NAMALWA (cell line): ENCODE measurements around the gene MYCL.

Experiments used
- DNase-seq: peaks from one replicate; pipeline ENCODE4 v3.0.0-alpha.2; 2015; ENCODE audit warnings: low spot score

Gene MYCL, protein sequence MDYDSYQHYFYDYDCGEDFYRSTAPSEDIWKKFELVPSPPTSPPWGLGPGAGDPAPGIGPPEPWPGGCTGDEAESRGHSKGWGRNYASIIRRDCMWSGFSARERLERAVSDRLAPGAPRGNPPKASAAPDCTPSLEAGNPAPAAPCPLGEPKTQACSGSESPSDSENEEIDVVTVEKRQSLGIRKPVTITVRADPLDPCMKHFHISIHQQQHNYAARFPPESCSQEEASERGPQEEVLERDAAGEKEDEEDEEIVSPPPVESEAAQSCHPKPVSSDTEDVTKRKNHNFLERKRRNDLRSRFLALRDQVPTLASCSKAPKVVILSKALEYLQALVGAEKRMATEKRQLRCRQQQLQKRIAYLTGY

DNA sequence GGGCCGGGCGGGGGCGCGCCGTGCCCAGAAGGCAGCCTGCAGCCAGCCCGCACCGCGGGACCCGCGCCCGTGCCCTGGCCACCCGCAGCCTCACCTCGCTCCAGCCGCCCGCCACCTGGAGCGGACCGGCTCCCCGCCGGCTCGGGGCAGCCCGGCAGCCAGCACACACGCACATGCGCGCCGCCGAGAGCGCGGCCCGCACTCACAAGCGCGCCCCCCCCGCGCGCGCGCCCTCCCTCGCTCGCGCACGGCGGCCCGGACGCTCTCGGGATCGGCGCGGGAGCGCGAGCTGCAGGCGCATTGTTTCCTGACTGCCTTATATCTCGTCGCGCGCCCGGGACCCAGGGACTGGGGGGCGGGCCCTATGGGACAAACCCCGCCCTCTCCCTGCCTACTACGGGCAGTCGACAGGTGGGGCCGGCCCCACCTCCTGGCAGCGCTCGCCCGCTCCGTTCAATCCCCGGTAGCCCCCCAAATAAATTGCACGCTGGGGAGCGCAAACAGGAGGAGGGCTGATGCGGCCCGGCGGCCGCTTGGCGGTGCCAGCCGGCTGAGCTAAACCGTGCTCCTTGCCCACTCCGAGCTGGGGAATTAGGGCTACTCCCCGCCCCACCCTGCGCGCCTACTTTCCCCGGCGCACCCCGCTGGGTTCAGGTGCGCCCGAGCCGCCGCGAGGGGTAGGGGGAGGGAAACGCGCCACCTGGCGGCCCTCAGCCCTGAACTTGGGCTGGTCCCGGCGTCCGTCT is at the start of gene MYCL:
Gene MYCL, minus strand, starts transcription at position 204 of the 746 bp plus-strand sequence. CDS start 483 bp downstream, outside the sequence.
- peak; percentile 83 for DNase-seq

DNA sequence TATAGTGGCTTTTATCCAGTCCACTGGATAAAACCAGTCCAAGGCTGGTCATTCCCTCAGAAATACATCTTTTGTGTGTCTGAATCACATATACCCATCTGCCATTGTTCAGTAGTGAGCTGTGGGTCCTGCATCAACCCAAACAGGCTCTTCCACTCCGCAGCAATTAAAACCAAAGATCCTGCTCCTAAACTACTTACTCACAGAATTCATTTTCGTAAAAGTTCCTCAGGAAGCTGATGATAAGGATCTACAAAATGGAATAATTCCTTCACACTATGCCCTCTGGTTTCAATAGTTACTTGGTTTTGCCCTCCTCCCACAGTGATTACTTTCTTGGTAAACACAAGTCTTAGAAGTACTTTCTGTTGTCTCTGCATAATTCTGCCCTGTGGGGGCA is 48.2 kb upstream of the MYCL start:
- DNase-seq: peak; percentile 42

DNA sequence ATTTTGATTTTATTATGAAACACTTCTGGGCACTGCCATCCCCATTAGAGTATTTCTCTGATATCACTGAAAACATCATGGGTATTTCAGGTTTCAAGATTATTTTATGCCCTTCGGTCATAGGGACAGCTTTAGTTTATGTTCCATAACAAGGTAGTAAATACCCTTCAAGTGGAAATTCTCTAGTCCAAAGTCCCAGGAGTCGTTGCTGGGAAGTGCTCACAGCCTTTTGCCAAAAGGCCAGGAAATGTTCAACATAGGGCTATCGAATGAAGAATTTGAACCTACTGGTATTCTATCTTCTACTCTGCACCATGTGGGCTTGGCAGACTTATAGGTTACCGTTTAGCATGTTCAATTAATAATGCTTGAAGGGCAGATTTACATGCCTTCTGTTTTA is 45.5 kb upstream of the MYCL start:
- no peak for DNase-seq

DNA sequence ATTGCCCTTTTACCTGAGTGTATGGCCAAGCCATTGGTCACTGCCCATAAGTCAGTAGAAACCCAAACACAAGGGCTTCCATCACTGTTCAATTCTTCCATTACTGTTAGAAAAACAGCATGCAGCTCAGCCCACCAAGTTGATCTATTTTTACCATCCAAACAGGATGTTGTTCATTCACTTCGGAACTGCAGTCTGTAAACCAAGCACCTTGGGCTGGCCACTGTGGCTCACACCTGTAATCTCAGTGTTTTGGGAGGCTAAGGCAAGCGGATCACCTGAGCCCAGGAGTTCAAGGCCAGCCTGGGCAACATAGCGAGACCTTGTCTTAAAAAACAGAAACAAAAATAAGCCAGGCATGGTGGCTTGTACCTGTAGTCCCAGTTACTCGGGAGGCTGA is 44.5 kb upstream of the MYCL start:
- no peak for DNase-seq

DNA sequence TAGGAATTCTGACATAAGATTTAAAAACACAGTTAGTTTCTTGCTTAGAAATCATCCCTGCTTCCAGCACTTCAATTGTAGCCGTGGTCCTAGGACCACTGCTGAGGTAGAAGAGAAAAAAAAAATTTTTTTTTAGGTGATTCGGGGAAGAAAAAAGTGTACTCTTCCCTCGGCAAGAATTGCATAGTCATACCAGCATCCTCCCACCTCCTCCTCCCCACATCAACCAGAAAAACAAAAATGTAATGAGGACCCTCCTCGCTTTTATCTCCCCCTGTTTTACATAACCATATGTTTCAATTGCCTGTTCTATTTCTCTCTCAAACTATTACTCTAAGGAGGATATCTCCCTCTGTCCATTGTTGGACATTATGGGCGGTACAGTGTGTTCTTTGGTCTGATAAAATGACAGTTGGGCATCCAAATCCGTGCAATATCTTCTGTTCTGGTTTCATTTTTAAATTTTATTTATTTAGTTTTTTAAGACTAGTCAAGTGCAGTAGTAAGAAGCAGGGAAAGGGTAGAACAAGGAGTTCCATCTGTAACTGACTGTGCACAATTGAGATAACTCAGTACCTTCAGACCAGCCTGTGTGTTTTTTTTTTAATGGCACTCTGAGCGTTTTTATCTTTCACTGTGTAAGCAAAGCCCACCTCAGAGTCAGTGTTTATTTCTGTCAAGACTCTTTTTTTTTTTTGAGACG is 42.8 kb upstream of the MYCL start:
- DNase-seq: no peak

DNA sequence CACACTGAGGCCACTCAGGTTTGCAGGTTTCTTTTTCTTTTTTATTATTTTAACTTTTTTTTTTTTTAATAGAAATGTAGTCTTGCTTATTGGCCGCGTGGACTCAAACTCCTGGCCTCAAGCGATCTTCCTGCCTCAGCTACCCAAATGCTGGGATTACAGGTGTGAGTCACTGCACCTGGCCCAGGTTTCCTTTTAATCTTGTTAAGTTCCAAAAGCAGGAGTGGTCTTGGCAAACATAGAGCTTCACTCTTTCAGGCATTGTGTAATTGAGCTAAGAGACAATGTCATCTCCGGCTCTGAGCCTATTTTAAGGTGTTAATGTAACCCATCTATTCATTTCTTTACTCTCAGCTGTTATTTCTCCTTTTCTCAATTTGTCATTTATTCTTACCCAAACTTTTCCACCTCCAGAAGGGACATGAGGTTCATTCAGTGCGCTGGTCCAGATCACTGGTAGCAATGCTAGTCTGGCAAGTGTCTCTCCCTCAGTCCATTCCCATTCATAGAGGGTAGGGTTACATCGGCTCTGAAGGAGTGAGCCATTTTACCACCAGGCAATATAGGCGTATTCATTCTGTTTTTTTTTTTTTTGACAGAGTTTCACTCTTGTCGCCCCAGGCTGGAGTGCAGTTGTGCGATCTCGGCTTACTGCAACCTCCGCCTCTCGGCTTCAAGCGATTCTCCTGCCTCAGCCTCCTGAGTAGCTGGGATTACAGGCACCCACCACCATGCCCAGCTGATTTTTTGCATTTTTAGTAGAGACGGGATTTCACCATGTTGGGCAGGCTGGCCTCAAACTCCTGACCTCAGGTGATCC is 42.0 kb upstream of the MYCL start:
- DNase-seq: no peak

DNA sequence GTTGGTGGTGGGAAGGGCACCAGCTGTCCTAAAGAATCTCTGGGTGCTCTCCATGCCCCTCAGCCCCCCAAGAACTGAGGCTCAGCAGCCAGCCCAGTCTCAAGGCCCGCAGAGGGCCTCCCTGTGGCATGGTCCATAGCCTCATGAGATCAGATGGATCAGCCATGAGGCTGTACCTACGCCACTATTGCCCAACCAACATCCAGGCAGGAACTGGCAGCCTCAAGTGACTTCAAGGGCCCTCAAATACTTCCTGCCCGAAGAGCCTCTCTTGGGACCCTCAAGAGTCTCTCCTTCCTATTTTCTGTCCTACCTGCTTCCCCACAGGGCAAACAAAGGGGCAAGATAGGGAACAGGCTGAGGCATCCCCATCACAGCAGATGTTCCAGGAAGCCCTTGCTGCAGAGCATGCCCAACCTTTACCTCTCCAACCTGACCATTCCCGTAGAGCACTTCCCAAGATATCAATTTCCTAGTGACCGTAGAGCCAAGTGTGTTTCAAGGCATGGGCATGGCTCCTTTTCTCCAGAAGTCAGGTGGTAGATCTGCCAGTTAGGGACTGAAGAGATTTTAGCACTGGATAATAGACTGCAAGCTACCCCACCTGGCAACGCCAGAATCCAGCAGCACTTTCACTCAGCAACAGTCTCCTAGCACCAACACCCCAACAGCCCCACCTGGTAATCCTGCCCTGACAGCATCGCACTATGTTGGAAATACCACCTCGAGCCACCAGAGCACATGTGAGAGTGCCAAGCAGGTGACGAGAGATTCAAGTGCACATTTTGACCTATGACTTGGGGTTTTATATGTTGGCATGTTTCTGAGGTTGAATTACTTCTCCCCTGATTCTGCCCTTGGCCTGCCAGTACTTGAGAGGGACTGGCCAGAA is 39.5 kb upstream of the MYCL start:
- DNase-seq: no peak

DNA sequence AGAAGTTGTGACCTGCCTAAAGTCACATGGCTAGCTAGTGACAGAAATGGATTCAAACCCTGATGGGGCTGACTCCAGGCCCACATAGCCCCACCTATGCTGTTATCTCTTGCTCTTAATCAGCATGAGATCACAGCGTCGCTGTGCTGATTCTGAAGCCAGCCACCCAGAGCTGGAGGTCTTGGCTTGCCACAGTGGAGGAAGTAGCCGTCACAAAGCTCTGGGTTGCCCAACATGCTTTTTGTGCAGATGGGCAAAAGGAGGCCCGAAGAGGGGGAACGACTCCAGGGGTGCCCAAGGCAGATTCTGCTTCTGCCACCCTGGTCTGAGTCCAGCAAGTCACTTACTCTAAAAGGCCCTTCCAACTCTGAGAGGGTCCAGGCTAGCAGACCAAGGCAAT is 38.5 kb upstream of the MYCL start:
- DNase-seq: no peak

DNA sequence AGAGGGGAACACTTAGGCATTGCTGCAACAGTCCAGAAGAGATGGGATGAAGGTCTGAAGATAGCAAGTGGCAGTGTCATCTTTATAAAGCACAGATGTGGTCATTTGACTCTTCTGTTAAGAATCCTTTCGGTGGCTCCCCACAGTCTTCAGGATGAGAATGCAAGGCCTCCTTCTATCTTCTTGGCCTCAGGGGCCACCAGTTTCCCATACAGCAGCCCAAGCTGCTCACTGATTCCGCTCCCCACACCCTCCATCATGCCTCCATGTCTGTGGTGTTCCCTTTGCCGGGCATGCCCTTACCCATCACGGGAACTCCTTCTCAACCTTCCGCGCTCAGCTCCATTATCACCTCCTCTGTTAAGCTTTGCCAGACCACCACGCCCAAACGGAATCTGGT is 37.1 kb upstream of the MYCL start:
- DNase-seq: no peak

DNA sequence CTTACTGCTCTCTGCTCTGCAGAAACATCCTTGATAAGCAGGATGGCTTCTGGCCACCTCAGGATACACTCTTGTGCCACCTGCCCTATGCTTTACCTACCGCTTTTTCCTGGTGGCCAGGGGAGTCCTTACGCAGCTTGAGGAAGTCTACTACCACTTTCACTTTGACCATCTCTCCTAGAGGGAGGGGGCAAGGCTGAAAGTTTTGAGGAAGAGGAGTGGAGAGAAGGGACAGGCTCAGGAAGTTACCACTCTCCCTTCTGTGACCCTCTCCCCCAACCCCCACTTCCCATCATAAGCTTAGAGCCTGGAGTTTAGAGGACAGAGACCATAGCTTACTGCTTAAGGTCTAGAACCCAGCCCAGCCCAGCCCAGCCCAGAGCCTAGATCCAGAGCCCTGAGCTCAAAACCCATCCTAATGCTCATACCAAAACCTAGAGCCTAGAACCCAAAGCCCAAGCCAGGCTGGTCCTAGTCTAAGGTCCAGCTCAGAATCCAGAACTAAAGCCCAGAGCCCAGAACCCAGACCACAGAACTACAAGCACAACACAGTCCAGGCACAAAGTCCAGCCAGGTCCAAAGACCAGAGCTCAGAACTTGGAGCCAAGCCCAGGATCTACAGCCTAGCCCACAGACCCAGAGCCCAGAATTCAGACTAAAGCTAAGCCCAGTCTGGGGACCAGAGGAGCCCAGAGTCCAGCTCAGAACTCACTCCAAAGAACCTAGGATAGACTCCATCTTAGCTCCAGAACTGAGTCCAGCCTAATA is 35.2 kb upstream of the MYCL start:
- no peak for DNase-seq

DNA sequence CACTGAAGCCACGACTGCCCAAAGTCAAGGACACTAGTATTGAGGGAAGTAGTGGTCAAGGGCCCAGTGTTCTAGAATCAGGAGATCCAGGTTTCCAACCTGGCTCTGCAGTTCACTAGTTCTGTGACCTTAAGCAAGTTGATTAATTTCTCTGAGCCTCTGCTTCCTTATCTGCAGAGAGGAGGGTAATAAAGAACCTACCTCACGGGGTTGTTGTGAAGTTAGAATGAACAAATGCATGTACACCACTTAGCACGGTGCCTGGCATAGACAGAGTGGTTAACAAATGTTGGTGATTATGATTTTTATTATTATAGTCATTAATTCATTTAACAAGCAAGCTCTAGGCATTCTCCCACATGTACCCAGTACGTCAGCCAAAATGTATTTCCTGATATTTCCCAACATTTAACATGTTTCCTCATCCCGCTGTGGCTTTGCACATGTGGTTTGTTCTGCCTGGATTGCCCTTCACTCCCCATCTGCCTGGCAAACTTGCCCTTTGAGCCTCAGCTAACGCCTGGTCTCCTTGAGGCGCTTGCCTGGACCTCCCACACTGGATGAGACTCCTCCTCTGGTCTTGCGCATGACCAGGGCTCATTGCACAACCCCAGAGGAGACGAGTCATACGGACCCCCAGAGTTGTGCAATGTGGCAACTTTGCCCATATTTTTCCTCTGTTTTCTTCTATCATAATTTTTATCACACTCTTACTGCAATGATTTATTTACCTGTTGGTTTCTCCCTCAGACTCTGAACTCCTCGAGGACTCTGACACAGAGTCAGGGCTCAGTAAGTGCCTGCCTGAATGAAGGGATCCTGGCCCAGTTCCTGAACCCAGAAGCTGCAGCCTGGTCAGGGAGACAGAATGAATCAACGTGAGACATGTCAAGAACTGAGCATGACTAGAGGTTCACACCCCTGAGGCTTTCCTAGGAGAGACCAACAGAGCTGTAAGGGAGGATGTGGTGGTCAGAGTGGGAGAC is 32.5 kb upstream of the MYCL start:
- no peak for DNase-seq

DNA sequence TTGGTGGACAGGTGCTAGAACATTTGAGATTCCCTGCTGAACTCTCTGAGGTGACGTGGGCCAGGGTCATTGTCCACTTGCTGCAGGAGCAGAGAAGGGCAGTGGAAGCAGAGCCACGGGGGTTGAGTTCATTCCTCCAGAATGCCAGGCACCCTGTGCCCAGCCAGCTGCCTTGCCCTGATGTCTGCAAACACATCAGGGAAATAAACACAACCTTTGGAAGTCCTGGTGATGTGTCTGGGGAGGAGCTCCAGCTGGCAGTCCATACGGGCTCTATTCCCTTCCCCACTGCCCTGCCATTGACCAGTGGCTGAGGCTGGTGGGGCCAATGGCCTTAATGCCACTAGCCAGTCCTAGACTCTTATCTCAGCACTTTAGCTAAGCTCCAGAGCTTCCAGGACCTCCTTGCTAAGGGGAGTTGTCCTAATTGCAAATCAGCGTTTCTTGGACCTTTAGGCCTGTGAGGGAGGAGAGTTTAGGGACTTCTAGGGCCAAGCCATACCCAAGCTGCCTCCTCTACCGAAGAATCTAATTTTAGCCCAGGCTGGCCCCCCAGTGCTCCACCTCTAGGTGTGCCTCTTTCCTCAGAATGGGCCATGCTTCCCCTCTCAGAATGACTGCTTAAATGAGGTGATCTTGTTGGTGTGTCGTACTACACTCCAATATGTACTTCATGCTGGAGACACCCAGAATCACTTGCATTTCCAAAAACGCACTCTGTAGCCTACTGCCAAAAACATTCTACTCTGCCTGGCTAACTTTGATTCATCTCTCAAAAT is 27.3 kb upstream of the MYCL start:
- DNase-seq: no peak

DNA sequence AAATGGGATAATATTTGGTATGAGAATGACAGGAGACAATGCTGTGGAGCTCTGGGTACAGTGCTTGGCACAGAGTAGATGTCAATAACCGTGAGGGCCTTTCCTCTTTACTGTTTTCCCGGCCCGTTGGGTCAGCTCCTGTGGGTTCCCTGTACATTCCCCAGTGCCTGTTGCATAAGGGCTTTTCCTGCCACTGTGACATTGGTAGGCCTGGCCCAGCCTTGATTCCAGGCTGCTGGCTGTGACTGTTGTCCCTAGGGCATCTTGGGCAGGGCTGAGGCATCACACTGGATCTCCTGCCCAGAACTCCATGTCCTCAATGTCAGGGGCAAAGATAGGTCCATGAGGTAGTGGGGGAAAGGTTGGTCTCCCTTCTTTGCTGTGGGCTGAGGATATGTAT is 25.8 kb upstream of the MYCL start:
- no peak for DNase-seq

DNA sequence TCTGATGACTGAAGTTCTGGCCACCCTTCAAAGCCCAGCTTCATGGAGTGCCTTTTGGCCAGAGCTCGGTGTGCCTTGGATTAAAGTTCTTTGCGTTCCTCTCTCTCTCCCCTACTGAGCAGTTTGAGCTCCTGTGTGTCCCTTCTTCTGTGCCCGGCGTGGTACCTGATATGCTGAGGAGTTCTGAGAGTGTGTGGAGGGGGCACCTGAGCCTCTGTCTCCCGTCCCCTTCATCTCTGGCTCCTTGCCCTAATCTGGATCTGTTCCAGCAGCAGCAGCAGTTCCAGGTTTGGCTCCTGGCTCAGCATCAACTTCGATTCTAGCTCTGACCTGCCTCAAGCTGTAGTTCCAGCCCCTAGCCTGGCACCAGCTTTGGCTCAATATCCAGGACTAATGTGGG is 25.1 kb upstream of the MYCL start:
- no peak for DNase-seq

DNA sequence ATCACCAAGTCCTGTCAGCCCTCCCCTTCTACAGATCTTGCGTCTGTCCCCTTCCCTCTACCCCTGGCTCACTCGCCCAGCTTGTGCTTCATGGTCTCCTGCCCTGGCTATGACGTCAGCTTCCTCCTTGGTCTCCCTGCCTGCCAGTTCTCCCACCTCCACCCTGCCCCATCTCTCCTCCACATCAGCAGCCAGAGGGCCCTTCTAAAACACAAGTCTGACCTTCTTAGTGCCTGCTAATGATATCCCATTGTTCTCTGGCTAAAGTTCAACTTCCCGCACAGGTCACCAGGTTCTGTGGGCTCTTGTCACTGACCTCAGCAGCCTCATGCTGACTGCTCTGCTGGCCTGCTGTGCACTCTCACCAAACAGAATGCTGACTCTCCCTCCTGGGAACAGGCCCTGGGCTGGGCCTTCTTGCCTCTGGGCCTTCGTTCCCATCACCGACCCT is 24.7 kb upstream of the MYCL start:
- peak; percentile 33 for DNase-seq

DNA sequence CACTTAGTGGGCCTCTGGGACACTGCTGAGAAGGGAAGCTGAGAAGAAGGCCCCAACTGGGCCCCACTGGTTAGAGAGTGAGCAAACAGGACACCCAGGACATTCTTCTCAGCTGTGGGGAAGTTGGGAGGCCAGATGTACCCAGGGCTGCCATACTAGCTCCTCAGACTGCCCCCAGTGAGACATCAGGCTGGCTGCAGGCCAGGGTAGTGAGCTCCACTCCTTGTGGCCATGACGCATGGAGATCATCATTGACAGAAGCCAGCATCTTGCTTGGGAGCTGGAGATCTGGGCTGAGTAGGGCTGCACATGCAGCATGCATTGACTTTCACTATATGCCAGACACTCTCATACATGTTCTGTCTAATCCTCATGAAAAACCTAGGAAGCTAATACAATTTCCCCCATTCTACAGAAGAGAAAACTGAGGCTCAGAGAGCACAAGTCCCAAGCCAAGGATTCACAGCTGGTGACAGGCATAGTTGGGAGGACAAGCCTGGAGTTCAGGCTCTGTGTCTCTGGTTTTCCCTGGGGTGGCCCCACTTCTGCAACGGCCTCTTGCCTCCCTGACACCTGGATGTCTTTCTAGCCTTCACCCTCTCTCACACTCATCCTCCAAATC is 24.1 kb upstream of the MYCL start:
- no peak for DNase-seq

DNA sequence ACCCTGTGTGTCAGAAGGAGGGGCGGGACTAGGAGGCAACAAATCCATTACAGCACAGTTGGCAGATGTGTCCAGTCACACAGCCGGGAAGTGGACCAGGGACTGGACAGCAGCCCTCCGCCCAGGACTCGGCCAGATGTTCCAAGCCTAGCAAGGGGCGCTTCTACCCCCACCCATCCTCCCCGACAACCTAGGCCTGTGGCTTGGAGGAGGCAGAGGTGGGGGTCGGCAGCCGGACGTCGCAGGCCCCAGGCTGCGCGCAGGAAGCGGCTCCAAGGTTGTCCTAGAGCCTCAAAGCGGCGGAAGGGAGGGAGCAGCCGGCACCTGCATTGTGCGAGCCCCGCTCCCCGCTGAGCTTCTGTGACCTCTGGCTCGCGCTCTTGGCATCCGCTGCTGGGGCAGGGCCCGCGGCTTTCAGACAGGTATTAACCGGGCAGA is 20.6 kb upstream of the MYCL start:
- DNase-seq: no peak

DNA sequence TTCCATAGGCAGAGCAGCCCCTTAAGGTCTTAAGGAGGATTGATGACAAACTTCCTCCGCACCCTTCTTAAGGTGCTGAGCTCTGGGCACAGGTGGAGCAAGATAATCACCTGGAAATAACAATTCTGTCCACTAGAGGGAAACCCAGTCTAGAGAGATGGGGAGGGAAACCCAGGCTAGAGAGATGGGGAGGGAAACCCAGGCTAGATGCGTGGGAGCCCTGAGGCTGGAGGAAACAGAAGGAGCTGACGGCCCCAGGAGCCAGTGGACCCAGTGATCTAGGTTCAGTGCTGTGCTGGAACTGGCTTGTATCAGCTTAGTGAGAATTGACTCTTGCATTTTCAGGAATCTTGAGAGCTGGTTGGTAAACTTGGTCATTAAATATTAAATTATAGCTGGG is 17.8 kb upstream of the MYCL start:
- peak; percentile 81 for DNase-seq
